Renal cortical epithelial cell (primary cell): Measurements from ENCODE around the gene MADCAM1. TPM values are rescaled to one million over a fixed set of nuclear protein-coding genes. Genes with fewer than 3 reads are reported as not detected.

Experiments used
- DNase-seq: peaks from one replicate; pipeline ENCODE4 v3.0.0-alpha.2; 2011; ENCODE audit warnings: low read depth
- total RNA-seq: library from RNA; depleted of rRNA; stranded (reverse); fragments of >200 nt; gene quantifications from 2 replicates; pipeline ENCODE4 v1.2.3, GENCODE V29; 2014

The MADCAM1 gene
- total RNA-seq, 1 donor from 2014 or later, result 0.05 TPM

- peak; percentile 55 for DNase-seq
Observed at GRCh38 chr19:532561-533363, 36.5 kb downstream of the MADCAM1 start.

GRCh38 chr19:533364-534058 is 37.2 kb downstream of the MADCAM1 start:
- no peak for DNase-seq

GRCh38 chr19:534088-534487 is 37.8 kb downstream of the MADCAM1 start:
- no peak for DNase-seq

GRCh38 chr19:535017-535835 is 38.9 kb downstream of the MADCAM1 start:
- DNase-seq, result peak; percentile 70

GRCh38 chr19:536031-536880 is 40.0 kb downstream of the MADCAM1 start:
- no peak for DNase-seq

- DNase-seq, result no peak
Observed at GRCh38 chr19:536881-537404, 40.7 kb downstream of the MADCAM1 start.

- DNase-seq, result no peak
Observed at GRCh38 chr19:538641-539428, 42.5 kb downstream of the MADCAM1 start.

GRCh38 chr19:539429-540030 is 43.2 kb downstream of the MADCAM1 start:
- DNase-seq, result no peak

- DNase-seq, result no peak
Observed at GRCh38 chr19:540867-541637, 44.8 kb downstream of the MADCAM1 start.

- DNase-seq, result no peak
Observed at GRCh38 chr19:541699-542098, 45.4 kb downstream of the MADCAM1 start.

- DNase-seq, result no peak
Observed at GRCh38 chr19:542173-542866, 46.0 kb downstream of the MADCAM1 start.

- DNase-seq, result no peak
Observed at GRCh38 chr19:543910-544608, 47.8 kb downstream of the MADCAM1 start, which contains the start of gene GZMM. TSS of gene GZMM (plus strand) at chr19:544053. CDS start at chr19:544072, 19 bp downstream.

- no peak for DNase-seq
Observed at GRCh38 chr19:547117-547516, 50.8 kb downstream of the MADCAM1 start.

- no peak for DNase-seq
Observed at GRCh38 chr19:547836-548720, 51.8 kb downstream of the MADCAM1 start.

- no peak for DNase-seq
Observed at GRCh38 chr19:548886-549830, 52.9 kb downstream of the MADCAM1 start.

- no peak for DNase-seq
Observed at GRCh38 chr19:554817-555216, 58.5 kb downstream of the MADCAM1 start.
